Endothelial cell of umbilical vein (primary cell): ENCODE measurements around the gene GREB1.

Source experiments
- CTCF ChIP-seq, 2 donors: IDR thresholded peaks; 1 replicate in 1 of 2; 2 replicates in 1 of 2; pipeline ENCODE4 v1.5.1; 2011; ENCODE audit warnings: low read length in 2 of 2, mild to moderate bottlenecking in 2 of 2, moderate library complexity in 2 of 2, control low read depth in 1 of 2, inconsistent platforms in 1 of 2, low read depth in 1 of 2; ENCODE audit not compliant: insufficient read depth in 1 of 2; ENCODE audit errors: extremely low read depth in 1 of 2
- POLR2A ChIP-seq: IDR thresholded peaks from 2 replicates; pipeline ENCODE4 v1.6.1; 2012; ENCODE audit warnings: low read depth, mild to moderate bottlenecking, control low read depth, low read length

GRCh38 chr2:11649093-11649492 lies 115.2 kb downstream of the GREB1 start:
- TF ChIP-seq CTCF (IDR thresholded peaks at IDR 0.05; ENCODE audit: extremely low read depth in 1 of 2, insufficient read depth in 1 of 2, low read depth in 1 of 2, low read length in 2 of 2) (no peak), POLR2A (no peak)
